HCT116 (cell line): ENCODE measurements around the gene SMTNL1. TPM values are rescaled to one million over a fixed set of nuclear protein-coding genes. Genes with fewer than 3 reads are reported as not detected.

ENCODE experiments used
- ATAC-seq: fragments of 200-7000 bp; cut with Tn5 transposase; 2 replicates; pipeline ENCODE4 v1.9.1; 2020; ENCODE audit warnings: mild to moderate bottlenecking, moderate library complexity
- BruUV-seq: library from RNA; stranded (reverse); fragments of 400-500 nt; replicated peaks from 2 replicates; lab custom pipeline; 2021; lab: Mats Ljungman, UMichigan
- CTCF ChIA-PET: fragments of 300-600 bp; sonication (Branson Sonifier 250); formaldehyde crosslinking; loops from one replicate; lab custom pipeline; 2021; ENCODE audit warnings: antibody characterized with exemption; lab: Charles Lee
- POLR2A ChIA-PET: fragments of 300-600, 350-600 bp; sonication (Branson Sonifier 250); formaldehyde crosslinking; loops from one replicate; lab custom pipeline; 2021; ENCODE audit warnings: antibody characterized with exemption; lab: Charles Lee
- RAD21 ChIA-PET, 2 experiments: fragments of 300-600 bp; sonication (Branson Sonifier 250); formaldehyde crosslinking; loops; one replicate each; lab custom pipeline; 2023; ENCODE audit warnings: low total read pairs in 2 of 2; ENCODE audit not compliant: uncharacterized antibody in 2 of 2, unreplicated experiment in 2 of 2, low non-redundant PET in 1 of 2; lab: Charles Lee
- DNase-seq: peaks from one replicate; pipeline ENCODE4 v3.0.0-alpha.2; 2010; ENCODE audit warnings: low read depth, low spot score
- H2AFZ ChIP-seq: fragments of 200-600 bp; shearing (Covaris generic), sonication (generic); 2 replicates; pipeline ENCODE4 v1.6.1; 2017; ENCODE audit warnings: low read depth, mixed run types, mixed read lengths, antibody characterized with exemption, low read length; ENCODE audit not compliant: poor library complexity, severe bottlenecking
- H3K27ac ChIP-seq: 2 replicates; pipeline ENCODE4 v1.5.1; 2012; ENCODE audit warnings: low read depth, low read length
- H3K27me3 ChIP-seq: fragments of 200-600 bp; sonication (generic); 2 replicates; pipeline ENCODE4 v1.6.1; 2016; ENCODE audit warnings: mixed run types, low read length, mixed read lengths; ENCODE audit not compliant: insufficient read depth
- H3K36me3 ChIP-seq, 2 experiments: fragments of 200-500 bp in 1 of 2; fragments of 200-600 bp in 1 of 2; sonication (Bioruptor generic) in 1 of 2; sonication (generic) in 1 of 2; 2 replicates each; pipeline versions ENCODE4 v1.5.1 to v1.6.1; 2014 to 2016; ENCODE audit warnings: low read length in 2 of 2, inconsistent platforms in 1 of 2, mixed read lengths in 1 of 2, mixed run types in 1 of 2; ENCODE audit not compliant: insufficient read depth in 2 of 2, control insufficient read depth in 1 of 2
- H3K4me1 ChIP-seq, 2 experiments: fragments of 200-600 bp in 1 of 2; sonication (generic) in 1 of 2; 2 replicates each; pipeline versions ENCODE4 v1.5.1 to v1.6.1; 2012 to 2017; ENCODE audit warnings: low read length in 2 of 2, inconsistent platforms in 1 of 2, mild to moderate bottlenecking in 1 of 2, mixed read lengths in 1 of 2, mixed run types in 1 of 2, moderate library complexity in 1 of 2; ENCODE audit not compliant: insufficient read depth in 2 of 2, control insufficient read depth in 1 of 2
- H3K4me2 ChIP-seq: fragments of 200-600 bp; sonication (generic); 2 replicates; pipeline ENCODE4 v1.6.1; 2017; ENCODE audit warnings: mixed run types, low read length, mixed read lengths
- H3K4me3 ChIP-seq, 2 experiments: fragments of 200-600 bp in 1 of 2; sonication (generic) in 1 of 2; replicated peaks in 1 of 2; 2 replicates each; pipeline ENCODE4 v1.5.1; 2011 to 2016; ENCODE audit warnings: low read length in 2 of 2, control low read depth in 1 of 2, low read depth in 1 of 2, mild to moderate bottlenecking in 1 of 2, mixed read lengths in 1 of 2, mixed run types in 1 of 2
- H3K79me2 ChIP-seq: fragments of 200-600 bp; sonication (generic); 2 replicates; pipeline ENCODE4 v1.6.1; 2017; ENCODE audit warnings: mild to moderate bottlenecking, mixed run types, low read length, moderate library complexity, mixed read lengths; ENCODE audit not compliant: insufficient read depth
- H3K9ac ChIP-seq: fragments of 200-600 bp; sonication (generic); 2 replicates; pipeline ENCODE4 v1.6.1; 2016; ENCODE audit warnings: low read length, mixed read lengths
- H3K9me2 ChIP-seq: fragments of 200-600 bp; sonication (generic), shearing (Covaris generic); 2 replicates; pipeline ENCODE4 v1.6.1; 2017; ENCODE audit warnings: mixed run types, mild to moderate bottlenecking, moderate library complexity; ENCODE audit not compliant: insufficient read depth
- H3K9me3 ChIP-seq, 2 experiments: fragments of 200-500 bp in 1 of 2; fragments of 200-600 bp in 1 of 2; sonication (Bioruptor generic) in 1 of 2; sonication (generic) in 1 of 2; 2 replicates each; pipeline ENCODE4 v1.6.1; 2014 to 2017; ENCODE audit warnings: low read length in 2 of 2, mixed read lengths in 2 of 2, inconsistent platforms in 1 of 2, low read depth in 1 of 2, mild to moderate bottlenecking in 1 of 2, mixed run types in 1 of 2, moderate library complexity in 1 of 2; ENCODE audit not compliant: control insufficient read depth in 1 of 2, insufficient read depth in 1 of 2
- H4K20me1 ChIP-seq: fragments of 200-600 bp; sonication (generic), shearing (Covaris generic); 2 replicates; pipeline ENCODE4 v1.6.1; 2017; ENCODE audit warnings: mixed run types, mild to moderate bottlenecking, moderate library complexity; ENCODE audit not compliant: insufficient read depth
- CBX3 ChIP-seq: IDR thresholded peaks from 2 replicates; pipeline ENCODE4 v1.6.1; 2012; ENCODE audit warnings: low read depth
- CEBPB ChIP-seq: IDR thresholded peaks from 2 replicates; pipeline ENCODE4 v1.6.1; 2012; ENCODE audit warnings: low read depth
- EGR1 ChIP-seq: IDR thresholded peaks from 2 replicates; pipeline ENCODE4 v1.6.1; 2012; ENCODE audit warnings: low read depth
- ELF1 ChIP-seq: IDR thresholded peaks from 2 replicates; pipeline ENCODE4 v1.6.1; 2012; ENCODE audit warnings: low read depth, borderline replicate concordance
- EZH2 ChIP-seq: fragments of 200-600 bp; sonication (generic); IDR thresholded peaks from 2 replicates; pipeline ENCODE4 v1.6.1; 2017; ENCODE audit warnings: antibody characterized with exemption, mixed run types
- EZH2phosphoT487 ChIP-seq: fragments of 200-600 bp; IDR thresholded peaks from 2 replicates; pipeline ENCODE4 v1.6.1; 2018; ENCODE audit warnings: antibody characterized with exemption, borderline replicate concordance
- FOSL1 ChIP-seq: IDR thresholded peaks from 2 replicates; pipeline ENCODE4 v1.6.1; 2012; ENCODE audit warnings: low read depth
- JUND ChIP-seq: IDR thresholded peaks from 2 replicates; pipeline ENCODE4 v1.6.1; 2012
- POLR2AphosphoS5 ChIP-seq: IDR thresholded peaks from 2 replicates; pipeline ENCODE4 v1.6.1; 2011; ENCODE audit warnings: mild to moderate bottlenecking, low read depth, low read length, moderate library complexity
- RAD21 ChIP-seq: IDR thresholded peaks from 2 replicates; pipeline ENCODE4 v1.6.1; 2012; ENCODE audit warnings: low read depth, mild to moderate bottlenecking
- SIN3A ChIP-seq: IDR thresholded peaks from 2 replicates; pipeline ENCODE4 v1.6.1; 2012; ENCODE audit warnings: low read depth
- SRF ChIP-seq: IDR thresholded peaks from 2 replicates; pipeline ENCODE4 v1.6.1; 2012; ENCODE audit warnings: low read depth
- TCF7L2 ChIP-seq: IDR thresholded peaks from 2 replicates; pipeline ENCODE4 v1.7.0; 2011; ENCODE audit warnings: borderline replicate concordance, inconsistent platforms; ENCODE audit not compliant: insufficient read depth, insufficient read length; ENCODE audit errors: extremely low read depth
- YY1 ChIP-seq: IDR thresholded peaks from 2 replicates; pipeline ENCODE4 v1.6.1; 2011; ENCODE audit warnings: low read length, low read depth, moderate library complexity, mild to moderate bottlenecking; ENCODE audit not compliant: insufficient replicate concordance; ENCODE audit errors: extremely low read depth
- ZFX ChIP-seq: fragments of 450-650 bp; IDR thresholded peaks from 2 replicates; pipeline ENCODE4 v1.6.1; 2017
- intact Hi-C: fragments of 100-400 bp; cut with micrococcal nuclease; formaldehyde crosslinking; loops from 2 replicates; pipeline ENCODE4 v1.10.0; 2022
- total RNA-seq: library from RNA; stranded (reverse); gene quantifications from one replicate; pipeline ENCODE4 v1.2.1, GENCODE V29; 2021; ENCODE audit not compliant: unreplicated experiment
- TF ChIP-seq, protein P1 (sequence below): IDR thresholded peaks from 2 replicates; pipeline ENCODE4 v1.6.1; 2012
- TF ChIP-seq, protein P2 (sequence below): IDR thresholded peaks from 2 replicates; pipeline ENCODE4 v1.6.1; 2012
- TF ChIP-seq, protein P3 (sequence below), 3 experiments: fragments of 200-600 bp in 1 of 3; sonication (generic) in 1 of 3; IDR thresholded peaks in 2 of 3; conservative IDR thresholded peaks in 1 of 3; 2 replicates each; pipeline ENCODE4 v1.5.1; 2012 to 2017; ENCODE audit warnings: low read depth in 2 of 3, low read length in 2 of 3, antibody characterized with exemption in 1 of 3, borderline replicate concordance in 1 of 3, control low read depth in 1 of 3, mild to moderate bottlenecking in 1 of 3, mixed read lengths in 1 of 3, mixed run types in 1 of 3, moderate library complexity in 1 of 3; ENCODE audit not compliant: insufficient read depth in 1 of 3

Gene SMTNL1
- total RNA-seq, 1 experiment from 2014 or later, result not detected

DNA sequence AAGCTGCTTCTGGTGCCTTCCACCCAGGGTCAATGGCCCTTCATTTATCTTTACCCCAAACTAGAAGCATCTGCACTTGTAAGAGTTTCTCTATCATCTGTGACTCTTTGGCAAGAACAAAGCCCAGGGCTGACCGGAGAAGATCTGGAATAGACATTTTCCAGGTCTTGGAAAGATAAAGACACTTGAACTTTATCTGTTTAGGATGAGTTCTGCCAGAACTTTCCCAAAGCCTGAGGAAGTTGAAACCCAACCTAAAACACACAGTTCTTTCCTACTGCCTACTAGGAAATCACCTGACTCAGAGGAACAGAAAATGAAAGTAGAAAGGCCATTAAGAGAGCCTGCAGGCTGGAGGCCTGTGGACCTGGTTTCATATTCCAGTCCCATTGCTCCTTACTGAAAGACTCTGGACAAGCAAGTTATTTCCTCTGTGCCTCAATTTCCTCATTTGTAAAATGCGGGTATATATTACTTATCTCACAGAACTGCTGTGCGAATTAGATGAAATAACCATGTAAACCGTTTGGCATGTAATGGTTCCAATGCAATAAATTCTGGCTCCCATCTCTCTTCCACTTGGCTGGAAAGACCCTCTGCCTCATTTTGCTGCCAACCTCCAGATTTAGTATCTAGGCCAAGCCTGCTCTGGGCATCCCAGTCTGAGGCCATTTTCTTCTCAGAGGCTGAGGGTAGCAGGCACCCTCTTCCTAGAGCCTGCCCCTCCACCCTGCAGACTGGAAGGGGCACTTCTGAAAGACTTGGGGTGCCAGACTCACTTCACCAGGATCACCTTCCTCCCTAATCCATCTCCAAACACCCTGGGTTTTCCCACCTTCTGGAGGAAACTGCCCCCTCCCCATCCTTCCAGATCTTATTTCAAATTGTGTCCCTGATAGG is 28.9 kb downstream of the SMTNL1 start (continued):
- no peak for TF ChIP-seq SIN3A
- no peak for TF ChIP-seq TCF7L2

DNA sequence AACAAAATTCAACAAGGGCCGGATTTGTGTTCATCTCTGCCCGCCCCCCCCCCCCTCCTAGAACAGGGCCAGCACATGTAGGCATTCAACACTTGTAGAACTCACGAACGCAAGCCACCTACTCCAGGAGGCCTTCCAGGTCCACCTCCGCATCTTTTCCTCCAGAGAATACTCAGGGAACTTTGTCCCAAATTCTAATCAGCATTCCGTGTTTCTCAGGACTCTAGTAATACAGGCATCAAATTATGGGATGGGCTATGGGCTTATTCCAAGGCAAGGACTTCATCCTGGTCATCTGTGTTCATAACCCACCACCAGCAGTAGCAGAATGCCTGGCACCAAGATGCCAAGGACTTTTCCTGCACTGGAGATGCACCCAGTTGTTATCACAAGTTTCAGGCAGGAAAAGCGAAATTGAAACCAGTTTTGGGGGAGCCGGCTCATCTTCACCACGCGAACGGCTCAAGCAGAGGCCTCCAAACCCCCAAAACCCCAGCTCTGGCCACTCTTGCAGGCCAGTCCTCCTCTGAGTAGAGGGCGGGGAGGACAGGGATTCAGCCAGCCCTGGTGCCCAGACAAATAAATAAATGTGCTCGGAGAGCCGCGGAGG is 29.6 kb downstream of the SMTNL1 start:
- ATAC-seq (no peak), DNase-seq (no peak)
- ChIA-PET CTCF (interaction anchor here (1.1 to 2.6 kb wide), 5 partner anchors 18 to 234 kb away, joined by 3 to 40 read pairs (median 11); no protein-coding TSS in a partner anchor), RAD21 (interaction anchor here (1.0 to 1.9 kb wide), 3 partner anchors 74 to 78 kb away, joined by 4 to 8 read pairs (median 4); no protein-coding TSS in a partner anchor), POLR2A (interaction anchor here (1.0 to 2.1 kb wide), 3 partner anchors 74 to 110 kb away, joined by 4 to 8 read pairs (median 5); no protein-coding TSS in a partner anchor)
- Histone ChIP-seq H3K4me2 (peak overlapping the region; percentile 87), H3K79me2 (no peaks in the 10 kb centered on the region), H2AFZ (peak overlapping the region; percentile 85), H4K20me1 (no peaks in the 10 kb centered on the region), H3K4me1 (peaks cover 7 to 19% of the 10 kb centered on the region in 2 experiments; a peak in 3 of 4 replicates), H3K4me3 (peak overlapping the region; percentile 66 to 73), H3K27ac (no peak overlapping the region; the same call in 1 of the 2 replicates), H3K9me3 (no peaks in the 10 kb centered on the region), H3K36me3 (no peaks in the 10 kb centered on the region), H3K9ac (peak overlapping the region; percentile 58), H3K27me3 (no peaks in the 10 kb centered on the region), H3K9me2 (no peaks in the 10 kb centered on the region)
- BruUV-seq, result TSS peak; percentile 76
- intact Hi-C loops, result no loop called here
- TF ChIP-seq ZFX (no peak), SRF (no peak), POLR2AphosphoS5 (no peak), CBX3 (no peak), CEBPB (no peak), ELF1 (no peak), JUND (no peak), EZH2phosphoT487 (no peak), TCF7L2 (no peak), EGR1 (no peak), RAD21 (no peak), YY1 (no peak), EZH2 (no peak), FOSL1 (no peak), SIN3A (no peak)
- TF ChIP-seq, protein P1, sequence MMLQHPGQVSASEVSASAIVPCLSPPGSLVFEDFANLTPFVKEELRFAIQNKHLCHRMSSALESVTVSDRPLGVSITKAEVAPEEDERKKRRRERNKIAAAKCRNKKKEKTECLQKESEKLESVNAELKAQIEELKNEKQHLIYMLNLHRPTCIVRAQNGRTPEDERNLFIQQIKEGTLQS, result no peak
- TF ChIP-seq, protein P2, sequence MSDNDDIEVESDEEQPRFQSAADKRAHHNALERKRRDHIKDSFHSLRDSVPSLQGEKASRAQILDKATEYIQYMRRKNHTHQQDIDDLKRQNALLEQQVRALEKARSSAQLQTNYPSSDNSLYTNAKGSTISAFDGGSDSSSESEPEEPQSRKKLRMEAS, result no peak
- TF ChIP-seq, protein P3, sequence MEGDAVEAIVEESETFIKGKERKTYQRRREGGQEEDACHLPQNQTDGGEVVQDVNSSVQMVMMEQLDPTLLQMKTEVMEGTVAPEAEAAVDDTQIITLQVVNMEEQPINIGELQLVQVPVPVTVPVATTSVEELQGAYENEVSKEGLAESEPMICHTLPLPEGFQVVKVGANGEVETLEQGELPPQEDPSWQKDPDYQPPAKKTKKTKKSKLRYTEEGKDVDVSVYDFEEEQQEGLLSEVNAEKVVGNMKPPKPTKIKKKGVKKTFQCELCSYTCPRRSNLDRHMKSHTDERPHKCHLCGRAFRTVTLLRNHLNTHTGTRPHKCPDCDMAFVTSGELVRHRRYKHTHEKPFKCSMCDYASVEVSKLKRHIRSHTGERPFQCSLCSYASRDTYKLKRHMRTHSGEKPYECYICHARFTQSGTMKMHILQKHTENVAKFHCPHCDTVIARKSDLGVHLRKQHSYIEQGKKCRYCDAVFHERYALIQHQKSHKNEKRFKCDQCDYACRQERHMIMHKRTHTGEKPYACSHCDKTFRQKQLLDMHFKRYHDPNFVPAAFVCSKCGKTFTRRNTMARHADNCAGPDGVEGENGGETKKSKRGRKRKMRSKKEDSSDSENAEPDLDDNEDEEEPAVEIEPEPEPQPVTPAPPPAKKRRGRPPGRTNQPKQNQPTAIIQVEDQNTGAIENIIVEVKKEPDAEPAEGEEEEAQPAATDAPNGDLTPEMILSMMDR (IDR thresholded peaks at IDR 0.05 in 2 of 3, conservative IDR thresholded peaks at IDR 0.05 in 1 of 3; ENCODE audit: borderline replicate concordance in 1 of 3, insufficient read depth in 1 of 3, low read depth in 2 of 3, low read length in 2 of 3), result no peak
